Islet of Langerhans (tissue), 1 donor: ENCODE measurements around the gene TNKS2.
"Not testable (repeated sequence)": the region's sequence is repeated elsewhere in the genome, so short reads cannot be mapped to it uniquely, and the experiment has no call there.

Experiments
- FAIRE-seq: peaks from one replicate; lab custom pipeline; 2011; peaks lifted over from hg19 to GRCh38; lab: Jason Lieb, UNC

TNKS2 gene

GRCh38 chr10:91796331-91797047 is 1.7 kb upstream of the TNKS2 start:
- FAIRE-seq: no peak

GRCh38 chr10:91797048-91797690 is 1.1 kb upstream of the TNKS2 start:
- FAIRE-seq: no peak

GRCh38 chr10:91798649-91799611 is 704 bp downstream of the TNKS2 start:
- FAIRE-seq: no peak

GRCh38 chr10:91799612-91799975 is 1.4 kb downstream of the TNKS2 start:
- FAIRE-seq: no peak

- no peak for FAIRE-seq
Measured at GRCh38 chr10:91800182-91800581, 2.0 kb downstream of the TNKS2 start.

GRCh38 chr10:91800756-91801155 is 2.5 kb downstream of the TNKS2 start:
- peak; percentile 41 for FAIRE-seq

- no peak for FAIRE-seq
Measured at GRCh38 chr10:91803386-91804125, 5.3 kb downstream of the TNKS2 start.

- no peak for FAIRE-seq
Measured at GRCh38 chr10:91804126-91804510, 5.9 kb downstream of the TNKS2 start.

- no peak for FAIRE-seq
Measured at GRCh38 chr10:91805110-91805838, 7.0 kb downstream of the TNKS2 start.

- FAIRE-seq: not testable (repeated sequence)
Measured at GRCh38 chr10:91807264-91807663, 9.0 kb downstream of the TNKS2 start.

GRCh38 chr10:91813251-91813650 is 15.0 kb downstream of the TNKS2 start:
- no peak for FAIRE-seq

GRCh38 chr10:91816981-91817380 is 18.8 kb downstream of the TNKS2 start:
- no peak for FAIRE-seq

- FAIRE-seq: no peak
Measured at GRCh38 chr10:91820144-91820543, 21.9 kb downstream of the TNKS2 start.

GRCh38 chr10:91824076-91824475 is 25.9 kb downstream of the TNKS2 start:
- no peak for FAIRE-seq

- no peak for FAIRE-seq
Measured at GRCh38 chr10:91829268-91829667, 31.0 kb downstream of the TNKS2 start.

- FAIRE-seq: no peak
Measured at GRCh38 chr10:91838199-91838598, 40.0 kb downstream of the TNKS2 start.

- FAIRE-seq: no peak
Measured at GRCh38 chr10:91843083-91843482, 44.9 kb downstream of the TNKS2 start.

GRCh38 chr10:91856637-91857036 is 58.4 kb downstream of the TNKS2 start:
- FAIRE-seq: no peak

GRCh38 chr10:91860885-91861284 is 62.7 kb downstream of the TNKS2 start:
- FAIRE-seq: no peak

GRCh38 chr10:91864099-91864498 is 65.9 kb downstream of the TNKS2 start:
- FAIRE-seq: no peak

- FAIRE-seq: no peak
Measured at GRCh38 chr10:91864744-91865143, 66.5 kb downstream of the TNKS2 start.
